ENCODE results near the gene PXYLP1. TPM values are rescaled to one million over a fixed set of nuclear protein-coding genes. Genes with fewer than 3 reads are reported as not detected.

The PXYLP1 gene
- total RNA-seq, 2 donors from 2014 or later, result 7.5 to 14.5 TPM

DNA sequence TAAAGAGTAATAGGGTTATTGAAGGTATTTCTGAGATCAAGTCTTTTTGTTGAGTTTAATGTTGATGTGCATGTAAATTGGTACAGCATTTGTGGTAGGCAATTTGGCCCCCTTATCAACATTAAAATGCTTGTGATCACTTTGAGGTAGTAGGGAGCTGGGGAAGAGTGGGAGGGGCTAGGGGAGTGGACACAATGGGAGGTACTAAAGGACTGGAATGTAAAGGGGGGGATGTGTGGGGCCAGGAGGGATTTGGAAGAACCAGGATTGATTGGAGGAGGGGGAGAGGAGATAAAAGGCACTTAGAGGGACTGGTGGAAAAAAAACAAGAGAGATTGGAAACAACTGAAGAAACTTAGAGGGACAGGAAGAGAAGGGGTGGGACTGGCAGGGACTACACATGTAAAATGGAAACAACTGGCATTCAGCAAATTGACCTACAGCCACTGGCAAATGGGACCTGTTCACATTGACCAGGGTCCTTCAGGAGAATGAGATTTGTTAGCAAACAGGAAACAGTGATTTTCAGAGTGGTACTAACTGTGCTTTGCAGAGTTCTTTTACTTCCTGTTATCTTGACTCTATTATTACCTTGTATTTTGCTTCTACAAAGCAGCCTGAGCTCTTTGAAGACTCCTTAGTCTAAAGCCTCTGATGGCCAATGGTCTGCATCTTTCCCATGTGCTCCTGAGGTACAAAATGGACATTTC is 88.9 kb downstream of the PXYLP1 start:
- no peak overlapping the region for H3K4me3 ChIP-seq
- H3K9me3 ChIP-seq, result no peaks in the 10 kb centered on the region
- H3K27me3 ChIP-seq, result no peaks in the 10 kb centered on the region
- no peaks in the 10 kb centered on the region for H3K36me3 ChIP-seq
- no peak overlapping the region for H3K27ac ChIP-seq
- TF ChIP-seq CTCF (IDR thresholded peaks at IDR 0.05), result no peak
- DNase-seq (ENCODE audit: low spot score), result no peak
- H3K4me1 ChIP-seq, result no peaks in the 10 kb centered on the region

DNA sequence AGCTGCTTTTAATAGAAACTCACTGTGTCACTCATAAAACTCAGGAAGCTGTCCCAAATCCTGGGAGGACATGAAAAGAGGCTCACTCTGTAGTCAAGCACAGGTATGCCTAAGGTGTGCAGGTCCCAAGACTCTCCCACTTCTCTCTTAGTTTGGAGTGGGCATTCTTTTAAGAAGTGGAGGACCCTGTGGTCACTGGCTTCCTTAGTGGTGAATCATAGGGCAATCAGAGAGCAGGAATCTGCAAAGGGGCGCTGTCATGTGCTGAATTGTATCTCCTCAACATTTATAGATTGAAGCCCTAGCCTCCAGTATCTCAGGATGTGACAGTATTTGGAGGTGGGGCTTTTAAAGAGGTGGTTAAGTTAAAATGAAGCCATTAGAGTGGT is 89.5 kb downstream of the PXYLP1 start:
- Histone ChIP-seq H3K27ac (no peak overlapping the region), H3K36me3 (no peaks in the 10 kb centered on the region), H3K27me3 (no peaks in the 10 kb centered on the region), H3K4me1 (no peaks in the 10 kb centered on the region), H3K4me3 (no peak overlapping the region), H3K9me3 (no peaks in the 10 kb centered on the region)
- no peak for DNase-seq (ENCODE audit: low spot score)
- TF ChIP-seq CTCF (IDR thresholded peaks at IDR 0.05), result no peak

- H3K4me1 ChIP-seq, result no peaks in the 10 kb centered on the region
- no peak overlapping the region for H3K27ac ChIP-seq
- H3K36me3 ChIP-seq, result no peaks in the 10 kb centered on the region
- no peaks in the 10 kb centered on the region for H3K9me3 ChIP-seq
- no peaks in the 10 kb centered on the region for H3K27me3 ChIP-seq
- TF ChIP-seq CTCF (IDR thresholded peaks at IDR 0.05), result no peak
- no peak overlapping the region for H3K4me3 ChIP-seq
- DNase-seq (ENCODE audit: low spot score), result no peak
Observed at GRCh38 chr3:141323936-141324704, 92.5 kb downstream of the PXYLP1 start.

- Histone ChIP-seq H3K27me3 (no peaks in the 10 kb centered on the region), H3K4me3 (no peak overlapping the region), H3K9me3 (no peaks in the 10 kb centered on the region), H3K4me1 (no peaks in the 10 kb centered on the region), H3K36me3 (no peaks in the 10 kb centered on the region), H3K27ac (no peak overlapping the region)
- no peak for TF ChIP-seq CTCF (IDR thresholded peaks at IDR 0.05)
- DNase-seq (ENCODE audit: low spot score), result no peak
Observed at GRCh38 chr3:141326123-141326522, 94.5 kb downstream of the PXYLP1 start.

DNA sequence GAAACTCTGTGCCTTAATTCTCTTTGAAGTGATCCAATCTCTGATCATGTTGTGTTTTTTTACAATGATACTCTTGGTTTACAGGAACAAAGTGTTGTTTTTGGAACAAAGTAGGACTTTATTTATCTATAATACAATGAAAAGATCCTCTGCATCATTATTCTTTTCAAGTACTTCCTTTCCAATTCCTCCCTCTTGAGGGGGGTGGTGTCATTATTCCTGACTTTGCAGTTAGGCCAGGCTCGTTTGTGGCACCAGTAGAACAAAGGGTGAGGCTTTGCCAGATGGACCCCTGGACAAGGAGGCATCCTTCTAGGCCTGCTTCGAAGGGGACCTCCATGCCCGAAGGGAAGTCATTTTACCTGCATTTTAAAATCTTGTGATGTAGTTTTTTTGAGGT is 95.0 kb downstream of the PXYLP1 start:
- no peak for TF ChIP-seq CTCF (IDR thresholded peaks at IDR 0.05)
- H3K27ac ChIP-seq, result no peak overlapping the region

More for the DNA sequence above, 95.0 kb downstream of the PXYLP1 start:
- no peaks in the 10 kb centered on the region for H3K36me3 ChIP-seq
- no peaks in the 10 kb centered on the region for H3K4me1 ChIP-seq
- DNase-seq (ENCODE audit: low spot score), result no peak
- no peaks in the 10 kb centered on the region for H3K27me3 ChIP-seq
- no peak overlapping the region for H3K4me3 ChIP-seq
- H3K9me3 ChIP-seq, result no peaks in the 10 kb centered on the region
